H1 (cell line): ENCODE results near the gene NOS2. TPM values are rescaled to one million over a fixed set of nuclear protein-coding genes. Genes with fewer than 3 reads are reported as not detected.

Source experiments
- CTCF ChIA-PET: fragments of 300-600 bp; sonication (Branson Sonifier 250); formaldehyde crosslinking; loops from one replicate; lab custom pipeline; 2021; ENCODE audit not compliant: partially characterized antibody; lab: Charles Lee
- POLR2A ChIA-PET: fragments of 300-600 bp; sonication (Branson Sonifier 250); formaldehyde crosslinking; loops from one replicate; lab custom pipeline; 2021; ENCODE audit warnings: inconsistent platforms; ENCODE audit not compliant: partially characterized antibody; lab: Charles Lee
- DNase-seq, 2 experiments: peaks; one replicate each; pipeline versions ENCODE4 v3.0.0 to v3.0.0-alpha.2; 2010 to 2022; ENCODE audit warnings: low spot score in 2 of 2, low read depth in 1 of 2, mixed read lengths in 1 of 2
- FAIRE-seq: peaks from 2 replicates; lab custom pipeline; 2011; peaks lifted over from hg19 to GRCh38; lab: Jason Lieb, UNC
- H2AFZ ChIP-seq: 2 replicates; pipeline ENCODE4 v1.8.1; 2012; ENCODE audit warnings: low read length, inconsistent platforms
- H2AK5ac ChIP-seq: 2 replicates; pipeline ENCODE4 v1.6.1; 2013; ENCODE audit warnings: low read depth, low read length
- H2BK120ac ChIP-seq: replicated peaks from 2 replicates; pipeline ENCODE3; 2013; ENCODE audit warnings: low read depth, low read length, inconsistent platforms
- H2BK12ac ChIP-seq: 2 replicates; pipeline ENCODE4 v1.6.1; 2013; ENCODE audit warnings: low read depth, low read length
- H2BK15ac ChIP-seq: 2 replicates; pipeline ENCODE4 v1.6.1; 2013; ENCODE audit warnings: low read length
- H2BK20ac ChIP-seq: 2 replicates; pipeline ENCODE4 v1.6.1; 2013; ENCODE audit warnings: low read length
- H2BK5ac ChIP-seq: 2 replicates; pipeline ENCODE4 v1.6.1; 2013; ENCODE audit warnings: low read depth, low read length
- H3K14ac ChIP-seq: 2 replicates; pipeline ENCODE4 v1.6.1; 2013; ENCODE audit warnings: inconsistent platforms; ENCODE audit not compliant: insufficient read length
- H3K18ac ChIP-seq: 2 replicates; pipeline ENCODE4 v1.6.1; 2013; ENCODE audit warnings: low read length; ENCODE audit errors: extremely low read depth
- H3K23ac ChIP-seq: 2 replicates; pipeline ENCODE4 v1.6.1; 2013; ENCODE audit warnings: inconsistent platforms; ENCODE audit not compliant: insufficient read length
- H3K23me2 ChIP-seq: 2 replicates; pipeline ENCODE4 v1.6.1; 2013; ENCODE audit warnings: low read depth, low read length
- H3K27ac ChIP-seq: 2 replicates; pipeline ENCODE4 v1.6.1; 2011; ENCODE audit warnings: low read depth, low read length, inconsistent platforms
- H3K27me3 ChIP-seq, 4 experiments: replicated peaks in 1 of 4; 1 replicate in 1 of 4; 2 replicates in 3 of 4; pipeline versions ENCODE4 v1.6.1 to v1.8.1; 2011 to 2013; ENCODE audit warnings: low read length in 3 of 4, mild to moderate bottlenecking in 3 of 4, inconsistent platforms in 2 of 4, mixed read lengths in 2 of 4, moderate library complexity in 1 of 4; ENCODE audit not compliant: control insufficient read depth in 3 of 4, insufficient read depth in 3 of 4; ENCODE audit errors: extremely low read depth in 1 of 4
- H3K36me3 ChIP-seq, 4 experiments: 2 replicates each; pipeline versions ENCODE4 v1.6.1 to v1.8.1; 2011 to 2013; ENCODE audit warnings: mild to moderate bottlenecking in 4 of 4, low read length in 3 of 4, moderate library complexity in 2 of 4, control low read depth in 1 of 4, inconsistent platforms in 1 of 4; ENCODE audit not compliant: insufficient read depth in 4 of 4, control insufficient read depth in 2 of 4
- H3K4ac ChIP-seq: replicated peaks from 2 replicates; pipeline ENCODE3; 2013; ENCODE audit warnings: low read length, low read depth, mixed read lengths, inconsistent platforms; ENCODE audit not compliant: insufficient read length
- H3K4me1 ChIP-seq, 4 experiments: replicated peaks in 1 of 4; 1 replicate in 1 of 4; 2 replicates in 3 of 4; pipeline versions ENCODE4 v1.6.1 to v1.8.1; 2011 to 2013; ENCODE audit warnings: low read length in 3 of 4, inconsistent platforms in 2 of 4, mixed read lengths in 1 of 4; ENCODE audit not compliant: insufficient read depth in 4 of 4, control insufficient read depth in 3 of 4
- H3K4me2 ChIP-seq, 2 experiments: 2 replicates each; pipeline versions ENCODE4 v1.6.1 to v1.8.1; 2011 to 2013; ENCODE audit warnings: low read depth in 2 of 2, low read length in 2 of 2, control low read depth in 1 of 2, inconsistent platforms in 1 of 2, mild to moderate bottlenecking in 1 of 2; ENCODE audit not compliant: insufficient read depth in 1 of 2
- H3K4me3 ChIP-seq, 4 experiments: fragments of 200-600, 300-600 bp in 1 of 4; sonication (generic), shearing (Covaris generic), sonication (Bioruptor Twin) in 1 of 4; 2 replicates each; pipeline versions ENCODE4 v1.5.1 to v1.8.1; 2011 to 2016; ENCODE audit warnings: low read length in 4 of 4, low read depth in 3 of 4, control low read depth in 2 of 4, inconsistent platforms in 2 of 4, mild to moderate bottlenecking in 2 of 4, mixed read lengths in 1 of 4, moderate library complexity in 1 of 4; ENCODE audit not compliant: insufficient read depth in 2 of 4; ENCODE audit errors: extremely low read depth in 1 of 4
- H3K56ac ChIP-seq: replicated peaks from 2 replicates; pipeline ENCODE3; 2013; ENCODE audit warnings: low read depth, mild to moderate bottlenecking, mixed read lengths, low read length, inconsistent platforms; ENCODE audit not compliant: insufficient read length
- H3K79me1 ChIP-seq: 2 replicates; pipeline ENCODE4 v1.6.1; 2013; ENCODE audit warnings: low read depth, low read length, control low read depth
- H3K79me2 ChIP-seq, 2 experiments: 2 replicates each; pipeline versions ENCODE4 v1.6.1 to v1.8.1; 2012 to 2013; ENCODE audit warnings: low read length in 2 of 2, mild to moderate bottlenecking in 2 of 2, inconsistent platforms in 1 of 2; ENCODE audit not compliant: insufficient read depth in 2 of 2, control insufficient read depth in 1 of 2
- H3K9ac ChIP-seq, 4 experiments: replicated peaks in 1 of 4; 1 replicate in 1 of 4; 2 replicates in 3 of 4; pipeline versions ENCODE4 v1.6.1 to v1.8.1; 2011 to 2013; ENCODE audit warnings: low read depth in 3 of 4, low read length in 3 of 4, control low read depth in 2 of 4, mild to moderate bottlenecking in 2 of 4, moderate library complexity in 2 of 4, inconsistent platforms in 1 of 4; ENCODE audit errors: extremely low read depth in 1 of 4
- H3K9me3 ChIP-seq, 2 experiments: 2 replicates each; pipeline versions ENCODE4 v1.6.1 to v1.8.1; 2012 to 2013; ENCODE audit warnings: mild to moderate bottlenecking in 2 of 2, moderate library complexity in 2 of 2, control low read depth in 1 of 2, inconsistent platforms in 1 of 2, low read depth in 1 of 2, low read length in 1 of 2, mixed read lengths in 1 of 2; ENCODE audit not compliant: insufficient read depth in 2 of 2
- H4K20me1 ChIP-seq, 2 experiments: replicated peaks in 1 of 2; 2 replicates each; pipeline versions ENCODE3 to v1.8.1; 2011 to 2013; ENCODE audit warnings: inconsistent platforms in 2 of 2, low read length in 2 of 2, mild to moderate bottlenecking in 1 of 2; ENCODE audit not compliant: insufficient read depth in 2 of 2, control insufficient read depth in 1 of 2
- H4K5ac ChIP-seq: 2 replicates; pipeline ENCODE4 v1.6.1; 2013; ENCODE audit warnings: low read length, low read depth, mixed read lengths, inconsistent platforms; ENCODE audit not compliant: insufficient read length
- H4K8ac ChIP-seq: 2 replicates; pipeline ENCODE4 v1.8.0; 2013; ENCODE audit warnings: mild to moderate bottlenecking, moderate library complexity, low read length, inconsistent platforms; ENCODE audit not compliant: insufficient read depth; ENCODE audit errors: extremely low read depth
- H4K91ac ChIP-seq: replicated peaks from 2 replicates; pipeline ENCODE3; 2013; ENCODE audit warnings: low read length, mixed read lengths, inconsistent platforms; ENCODE audit not compliant: insufficient read length
- ATF3 ChIP-seq: IDR thresholded peaks from 2 replicates; pipeline ENCODE4 v1.6.1; 2011; ENCODE audit warnings: low read depth, mild to moderate bottlenecking, low read length; ENCODE audit not compliant: insufficient read depth
- HDAC2 ChIP-seq, 2 experiments: fragments of 300-600 bp in 1 of 2; sonication (generic) in 1 of 2; IDR thresholded peaks; 2 replicates each; pipeline ENCODE4 v1.6.1; 2011 to 2012; ENCODE audit warnings: low read depth in 2 of 2, low read length in 2 of 2, mild to moderate bottlenecking in 2 of 2, moderate library complexity in 2 of 2, borderline replicate concordance in 1 of 2, inconsistent platforms in 1 of 2
- KDM4A ChIP-seq: IDR thresholded peaks from one replicate; pipeline ENCODE4 v1.7.1; 2012; ENCODE audit warnings: low read depth, mild to moderate bottlenecking, moderate library complexity, low read length, inconsistent platforms; ENCODE audit not compliant: severe bottlenecking
- POU5F1 ChIP-seq: IDR thresholded peaks from 2 replicates; pipeline ENCODE4 v1.6.1; 2011; ENCODE audit warnings: low read depth, mild to moderate bottlenecking, low read length, moderate library complexity
- RBBP5 ChIP-seq: IDR thresholded peaks from 2 replicates; pipeline ENCODE4 v1.7.1; 2012; ENCODE audit warnings: low read depth, mild to moderate bottlenecking, inconsistent platforms, low read length, moderate library complexity, borderline replicate concordance
- RFX5 ChIP-seq: IDR thresholded peaks from 2 replicates; pipeline ENCODE4 v1.6.1; 2011; ENCODE audit warnings: low read depth, low read length, improper control_type of control experiment, borderline replicate concordance
- ZNF274 ChIP-seq: IDR thresholded peaks from 2 replicates; pipeline ENCODE4 v1.7.0; 2012; ENCODE audit warnings: low read length, borderline replicate concordance; ENCODE audit errors: extremely low read depth
- WGBS, 2 experiments: shearing (Covaris generic) in 1 of 2; methylation state at CpG; one replicate each; pipeline versions ENCODE4 v1.1.6 to v1.1.7; 2013 to 2015; ENCODE audit warnings: low lambda C conversion rate in 2 of 2, mixed read lengths in 2 of 2, inconsistent platforms in 1 of 2, low coverage in 1 of 2, missing lambda C conversion rate in 1 of 2; ENCODE audit not compliant: insufficient replicate concordance in 2 of 2, insufficient coverage in 1 of 2, insufficient read length in 1 of 2; ENCODE audit errors: extremely low coverage in 1 of 2, missing lambda C conversion rate in 1 of 2; 5-methylcytosine and 5-hydroxymethylcytosine counted together
- polyA plus RNA-seq, 7 experiments: library from polyadenylated mRNA; depleted of rRNA in 3 of 7; stranded (reverse) in 5 of 7; unstranded in 2 of 7; fragments of >200 nt in 5 of 7; fragments of 200-250 nt in 2 of 7; gene quantifications; 1 replicate in 5 of 7; 2 replicates in 1 of 7; 4 replicates in 1 of 7; pipeline versions ENCODE4 v1.2.1 to v1.2.3, GENCODE V29; 2011 to 2013; ENCODE audit warnings: missing spikeins in 2 of 7, mixed read lengths in 2 of 7
- total RNA-seq: library from RNA; stranded (reverse); fragmentation: NEBNext Ultra II Directional; extraction: Animal tissue kit (Norgen Biotek cat#: 25700); gene quantifications from 2 replicates; pipeline ENCODE4 v1.2.1, GENCODE V29; 2021

Gene NOS2
- total and polyA plus RNA-seq, 2 of the 8 experiments (the other 6 are each of a cell fraction or from before 2014, with no cell fraction given) = 1.0 to 1.9 TPM

- H3K18ac ChIP-seq = no peak overlapping the region
- H2BK120ac ChIP-seq = no peak overlapping the region
- H2BK12ac ChIP-seq = no peak overlapping the region
- no peak overlapping the region; a peak in 1 of 4 replicates for H3K4me2 ChIP-seq
- H3K4ac ChIP-seq = no peak overlapping the region
- no peak for DNase-seq
- peaks cover 7% of the 10 kb centered on the region; the same call in 1 of the 2 replicates for H3K23me2 ChIP-seq
- no peak overlapping the region for H3K27ac ChIP-seq
- no peaks in the 10 kb centered on the region for H3K36me3 ChIP-seq
- no peaks in the 10 kb centered on the region for H3K79me2 ChIP-seq
- H2BK20ac ChIP-seq = no peak overlapping the region
- no peak overlapping the region for H3K56ac ChIP-seq
- peaks cover 0 to 3% (median 1%) of the 10 kb centered on the region in 4 experiments; a peak in 3 of 7 replicates for H3K4me1 ChIP-seq
- H3K79me1 ChIP-seq = no peaks in the 10 kb centered on the region
- H2AK5ac ChIP-seq = no peak overlapping the region
- H2AFZ ChIP-seq = no peak overlapping the region
- no peak overlapping the region for H4K8ac ChIP-seq
- WGBS, 2 experiments = 92% methylated on average over 3 of the region's 3 CpGs; no CpG with 5 or more reads in 1 of the 2 experiments
- H3K27me3 ChIP-seq = peaks cover 0 to 24% (median 19%) of the 10 kb centered on the region in 4 experiments; a peak in 6 of 7 replicates
- H3K9ac ChIP-seq = no peak overlapping the region
- H3K4me3 ChIP-seq = no peak overlapping the region
- H2BK15ac ChIP-seq = no peak overlapping the region
- no peak for FAIRE-seq
- H4K5ac ChIP-seq = no peak overlapping the region
- POLR2A ChIA-PET = interaction anchor here (1.4 kb wide), 1 partner anchor 8 kb away, joined by 3 read pairs; no protein-coding TSS in a partner anchor
- H3K9me3 ChIP-seq = no peaks in the 10 kb centered on the region
- TF ChIP-seq ZNF274 (no peak), RFX5 (no peak), POU5F1 (no peak), KDM4A (no peak), RBBP5 (no peak), ATF3 (no peak), HDAC2 (IDR thresholded peaks at IDR 0.05; ENCODE audit: borderline replicate concordance in 1 of 2, low read depth in 2 of 2, low read length in 2 of 2) (no peak)
- CTCF ChIA-PET = interaction anchor here (0.7 to 6.2 kb wide), 2 partner anchors 13 to 90 kb away, joined by 3 to 41 read pairs; no protein-coding TSS in a partner anchor
- H4K91ac ChIP-seq = no peak overlapping the region
- H3K23ac ChIP-seq = no peak overlapping the region
- no peaks in the 10 kb centered on the region for H4K20me1 ChIP-seq
- no peak overlapping the region for H3K14ac ChIP-seq
- no peak overlapping the region for H2BK5ac ChIP-seq
Observed at GRCh38 chr17:27792095-27792494, 8.2 kb downstream of the NOS2 start.
